DND-41 (cell line): ENCODE measurements around the gene MYL6.
"Not testable (repeated sequence)": the region's sequence is repeated elsewhere in the genome, so short reads cannot be mapped to it uniquely, and the experiment has no call there.

ENCODE experiments used
- EZH2 ChIP-seq: IDR thresholded peaks from 3 replicates; pipeline ENCODE4 v1.6.1; 2012; ENCODE audit warnings: borderline replicate concordance, low read depth, mild to moderate bottlenecking, moderate library complexity, low read length, inconsistent platforms; ENCODE audit not compliant: severe bottlenecking
- TF ChIP-seq, protein P1 (sequence below): IDR thresholded peaks from 2 replicates; pipeline ENCODE4 v1.5.1; 2012; ENCODE audit warnings: borderline replicate concordance, low read length, moderate library complexity, mild to moderate bottlenecking; ENCODE audit not compliant: poor library complexity, severe bottlenecking; ENCODE audit errors: extremely low read depth

DNA sequence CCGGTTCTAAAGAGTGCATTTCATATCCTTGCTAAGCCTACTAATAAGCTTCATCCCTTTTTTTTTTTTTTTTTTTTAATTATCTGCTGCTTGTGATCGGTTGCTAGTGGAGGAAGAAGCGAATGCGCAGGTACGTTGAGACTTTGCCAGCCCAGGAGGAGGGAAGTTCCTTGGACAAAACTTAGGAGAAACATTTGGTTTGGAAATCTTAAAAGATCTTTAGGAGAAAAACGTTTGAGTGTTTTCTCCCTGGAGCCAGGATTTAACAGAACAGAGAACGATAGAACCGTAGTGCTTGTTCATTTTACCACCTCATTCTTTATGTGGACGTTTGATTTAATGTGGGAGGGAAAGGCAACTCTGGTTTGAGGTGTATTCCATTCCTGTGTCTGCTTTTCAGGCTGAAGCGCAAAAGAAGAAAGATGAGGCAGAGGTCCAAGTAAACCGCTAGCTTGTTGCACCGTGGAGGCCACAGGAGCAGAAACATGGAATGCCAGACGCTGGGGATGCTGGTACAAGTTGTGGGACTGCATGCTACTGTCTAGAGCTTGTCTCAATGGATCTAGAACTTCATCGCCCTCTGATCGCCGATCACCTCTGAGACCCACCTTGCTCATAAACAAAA lies 41.0 kb upstream of the MYL6 start:
- not testable (repeated sequence) for TF ChIP-seq EZH2
- TF ChIP-seq, protein P1, sequence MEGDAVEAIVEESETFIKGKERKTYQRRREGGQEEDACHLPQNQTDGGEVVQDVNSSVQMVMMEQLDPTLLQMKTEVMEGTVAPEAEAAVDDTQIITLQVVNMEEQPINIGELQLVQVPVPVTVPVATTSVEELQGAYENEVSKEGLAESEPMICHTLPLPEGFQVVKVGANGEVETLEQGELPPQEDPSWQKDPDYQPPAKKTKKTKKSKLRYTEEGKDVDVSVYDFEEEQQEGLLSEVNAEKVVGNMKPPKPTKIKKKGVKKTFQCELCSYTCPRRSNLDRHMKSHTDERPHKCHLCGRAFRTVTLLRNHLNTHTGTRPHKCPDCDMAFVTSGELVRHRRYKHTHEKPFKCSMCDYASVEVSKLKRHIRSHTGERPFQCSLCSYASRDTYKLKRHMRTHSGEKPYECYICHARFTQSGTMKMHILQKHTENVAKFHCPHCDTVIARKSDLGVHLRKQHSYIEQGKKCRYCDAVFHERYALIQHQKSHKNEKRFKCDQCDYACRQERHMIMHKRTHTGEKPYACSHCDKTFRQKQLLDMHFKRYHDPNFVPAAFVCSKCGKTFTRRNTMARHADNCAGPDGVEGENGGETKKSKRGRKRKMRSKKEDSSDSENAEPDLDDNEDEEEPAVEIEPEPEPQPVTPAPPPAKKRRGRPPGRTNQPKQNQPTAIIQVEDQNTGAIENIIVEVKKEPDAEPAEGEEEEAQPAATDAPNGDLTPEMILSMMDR, result not testable (repeated sequence)
